MM.1S (cell line): ENCODE measurements around the gene ADGRD1.

Experiments
- DNase-seq: peaks from one replicate; pipeline ENCODE4 v3.0.0-alpha.2; 2015
- H2AFZ ChIP-seq: fragments of 300-600 bp; sonication (generic); 2 replicates; pipeline ENCODE4 v1.6.0; 2016; ENCODE audit warnings: antibody characterized with exemption, low read length
- H3F3A ChIP-seq: fragments of 300-600 bp; sonication (generic); 2 replicates; pipeline ENCODE4 v1.6.1; 2016; ENCODE audit warnings: mild to moderate bottlenecking, antibody characterized with exemption, low read length, moderate library complexity, mixed read lengths; ENCODE audit not compliant: insufficient read depth
- H3K27ac ChIP-seq: fragments of 300-600 bp; sonication (generic); 2 replicates; pipeline ENCODE4 v1.5.1; 2016; ENCODE audit warnings: mild to moderate bottlenecking, low read length
- H3K27me3 ChIP-seq: fragments of 300-600 bp; sonication (generic); replicated peaks from 2 replicates; pipeline ENCODE4 v1.6.0; 2016; ENCODE audit warnings: low read length; ENCODE audit not compliant: insufficient read depth
- H3K36me3 ChIP-seq: fragments of 300-600 bp; sonication (generic); replicated peaks from 2 replicates; pipeline ENCODE4 v1.6.1; 2016; ENCODE audit warnings: mild to moderate bottlenecking, low read length, mixed read lengths; ENCODE audit not compliant: insufficient read depth
- H3K4me1 ChIP-seq: fragments of 300-600 bp; sonication (generic); 2 replicates; pipeline ENCODE4 v1.6.1; 2016; ENCODE audit warnings: low read length, mixed read lengths
- H3K4me2 ChIP-seq: fragments of 300-600 bp; sonication (generic); 2 replicates; pipeline ENCODE4 v1.6.0; 2016; ENCODE audit warnings: low read depth, low read length
- H3K4me3 ChIP-seq: fragments of 300-600 bp; sonication (generic); 2 replicates; pipeline ENCODE4 v1.5.1; 2016; ENCODE audit warnings: low read length, mixed read lengths
- H3K79me2 ChIP-seq: fragments of 300-600 bp; sonication (generic); 2 replicates; pipeline ENCODE4 v1.6.1; 2016; ENCODE audit warnings: mixed run types, low read length, mixed read lengths
- H3K9ac ChIP-seq: fragments of 300-600 bp; sonication (generic); 2 replicates; pipeline ENCODE4 v1.6.1; 2016; ENCODE audit warnings: low read length, mixed read lengths
- H3K9me2 ChIP-seq: fragments of 300-600 bp; sonication (generic); replicated peaks from 2 replicates; pipeline ENCODE4 v1.6.1; 2016; ENCODE audit warnings: mild to moderate bottlenecking, low read length, mixed read lengths; ENCODE audit not compliant: insufficient read depth
- H3K9me3 ChIP-seq: fragments of 300-600 bp; sonication (generic); replicated peaks from 2 replicates; pipeline ENCODE4 v1.6.1; 2016; ENCODE audit warnings: mild to moderate bottlenecking, low read length, mixed read lengths; ENCODE audit not compliant: insufficient read depth
- H4K20me1 ChIP-seq: fragments of 300-600 bp; sonication (generic); 2 replicates; pipeline ENCODE4 v1.6.1; 2016; ENCODE audit warnings: mild to moderate bottlenecking, low read length, moderate library complexity, mixed read lengths; ENCODE audit not compliant: insufficient read depth
- CTCF ChIP-seq: fragments of 300-600 bp; sonication (generic); IDR thresholded peaks from 2 replicates; pipeline ENCODE4 v1.5.1; 2016; ENCODE audit warnings: antibody characterized with exemption, low read length, mixed read lengths
- EZH2 ChIP-seq: fragments of 300-600 bp; sonication (generic); optimal IDR thresholded peaks from 2 replicates; pipeline ENCODE3; 2017; ENCODE audit warnings: low read depth, mild to moderate bottlenecking, antibody characterized with exemption, low read length, mixed read lengths
- EZH2phosphoT487 ChIP-seq: fragments of 300-600 bp; sonication (generic); IDR thresholded peaks from 2 replicates; pipeline ENCODE4 v1.6.1; 2018; ENCODE audit warnings: antibody characterized with exemption, low read length

Gene ADGRD1

GRCh38 chr12:131001493-131001892 is 47.8 kb downstream of the ADGRD1 start:
- H4K20me1 ChIP-seq, result no peaks in the 10 kb centered on the region
- H3K4me2 ChIP-seq, result no peak overlapping the region
- no peaks in the 10 kb centered on the region for H3K27me3 ChIP-seq
- DNase-seq, result no peak
- no peak overlapping the region for H3K4me3 ChIP-seq
- no peak overlapping the region for H2AFZ ChIP-seq
- H3K9me3 ChIP-seq, result no peaks in the 10 kb centered on the region
- no peaks in the 10 kb centered on the region for H3K36me3 ChIP-seq
- no peaks in the 10 kb centered on the region for H3F3A ChIP-seq
- no peak overlapping the region for H3K9ac ChIP-seq
- no peaks in the 10 kb centered on the region for H3K9me2 ChIP-seq
- H3K79me2 ChIP-seq, result no peaks in the 10 kb centered on the region
- H3K27ac ChIP-seq, result no peak overlapping the region
- TF ChIP-seq EZH2phosphoT487 (no peak), CTCF (no peak), EZH2 (no peak)
- no peaks in the 10 kb centered on the region for H3K4me1 ChIP-seq

GRCh38 chr12:131002216-131002631 is 48.5 kb downstream of the ADGRD1 start:
- TF ChIP-seq EZH2 (no peak), EZH2phosphoT487 (no peak)
- Histone ChIP-seq H3K27me3 (no peaks in the 10 kb centered on the region), H3F3A (no peaks in the 10 kb centered on the region), H3K9ac (no peak overlapping the region), H3K4me2 (no peak overlapping the region), H4K20me1 (no peaks in the 10 kb centered on the region), H3K9me3 (no peaks in the 10 kb centered on the region), H3K9me2 (no peaks in the 10 kb centered on the region), H3K4me3 (no peak overlapping the region), H3K27ac (no peak overlapping the region), H3K4me1 (no peaks in the 10 kb centered on the region), H3K36me3 (no peaks in the 10 kb centered on the region), H2AFZ (no peak overlapping the region), H3K79me2 (no peaks in the 10 kb centered on the region)
- DNase-seq, result no peak

GRCh38 chr12:131003036-131003715 is 49.5 kb downstream of the ADGRD1 start:
- Histone ChIP-seq H3F3A (no peaks in the 10 kb centered on the region), H3K4me2 (no peak overlapping the region), H3K4me1 (no peaks in the 10 kb centered on the region), H3K9me2 (no peaks in the 10 kb centered on the region), H3K36me3 (no peaks in the 10 kb centered on the region), H3K4me3 (no peak overlapping the region), H4K20me1 (no peaks in the 10 kb centered on the region), H3K27me3 (no peaks in the 10 kb centered on the region), H3K9me3 (no peaks in the 10 kb centered on the region), H3K79me2 (no peaks in the 10 kb centered on the region), H3K9ac (no peak overlapping the region), H2AFZ (no peak overlapping the region), H3K27ac (no peak overlapping the region)
- no peak for TF ChIP-seq EZH2
- TF ChIP-seq EZH2phosphoT487, result no peak
- no peak for TF ChIP-seq CTCF
- DNase-seq, result no peak

GRCh38 chr12:131003716-131004045 is 50.0 kb downstream of the ADGRD1 start:
- no peak overlapping the region for H3K4me2 ChIP-seq
- no peak overlapping the region for H2AFZ ChIP-seq
- H3K4me1 ChIP-seq, result no peaks in the 10 kb centered on the region
- DNase-seq, result no peak
- no peaks in the 10 kb centered on the region; the same call in 1 of the 2 replicates for H3K27me3 ChIP-seq
- no peaks in the 10 kb centered on the region for H3K9me2 ChIP-seq
- no peaks in the 10 kb centered on the region for H3F3A ChIP-seq
- H3K27ac ChIP-seq, result no peak overlapping the region
- no peaks in the 10 kb centered on the region for H3K36me3 ChIP-seq
- TF ChIP-seq EZH2phosphoT487 (no peak), CTCF (no peak), EZH2 (no peak)
- no peak overlapping the region for H3K4me3 ChIP-seq
- no peaks in the 10 kb centered on the region for H3K79me2 ChIP-seq
- no peaks in the 10 kb centered on the region for H4K20me1 ChIP-seq
- no peak overlapping the region for H3K9ac ChIP-seq
- no peaks in the 10 kb centered on the region for H3K9me3 ChIP-seq
